Stimulated activated CD4-positive, alpha-beta T cell treated with anti-CD3 and anti-CD28 coated beads, Interleukin-1b, Interleukin-23, amount 100 ng/mL, for 24 hours (primary cell): ENCODE data around the gene GMFB.
"Not testable (repeated sequence)": the region's sequence is repeated elsewhere in the genome, so short reads cannot be mapped to it uniquely, and the experiment has no call there.

Source experiments
- DNase-seq, 4 experiments: peaks; one replicate each; pipeline ENCODE4 v3.0.0-alpha.2; 2020; ENCODE audit warnings: low read depth in 4 of 4, low spot score in 1 of 4

Gene GMFB

DNA sequence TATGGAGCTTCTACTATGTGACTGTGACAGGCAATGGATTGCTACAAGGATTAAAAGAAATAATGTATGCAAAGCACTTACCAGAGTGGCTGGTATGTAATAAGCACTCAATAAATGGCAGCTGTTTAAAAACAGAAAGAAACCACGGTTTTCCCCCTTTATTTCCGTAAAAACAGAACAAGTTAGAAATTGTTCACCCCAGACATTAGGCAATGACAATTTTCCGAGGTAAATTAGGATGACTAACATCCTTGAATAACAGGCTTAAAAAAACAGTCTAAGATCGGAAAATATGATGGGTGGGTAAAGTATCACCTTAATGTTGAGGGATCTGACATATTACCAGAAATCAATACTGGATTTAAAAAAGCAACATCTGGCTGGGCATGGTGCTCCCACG is 26.7 kb downstream of the GMFB start:
- no peak for DNase-seq

- DNase-seq: no peak
These were observed 29.7 kb downstream of the GMFB start for GRCh38 chr14:54459106-54459505.

DNA sequence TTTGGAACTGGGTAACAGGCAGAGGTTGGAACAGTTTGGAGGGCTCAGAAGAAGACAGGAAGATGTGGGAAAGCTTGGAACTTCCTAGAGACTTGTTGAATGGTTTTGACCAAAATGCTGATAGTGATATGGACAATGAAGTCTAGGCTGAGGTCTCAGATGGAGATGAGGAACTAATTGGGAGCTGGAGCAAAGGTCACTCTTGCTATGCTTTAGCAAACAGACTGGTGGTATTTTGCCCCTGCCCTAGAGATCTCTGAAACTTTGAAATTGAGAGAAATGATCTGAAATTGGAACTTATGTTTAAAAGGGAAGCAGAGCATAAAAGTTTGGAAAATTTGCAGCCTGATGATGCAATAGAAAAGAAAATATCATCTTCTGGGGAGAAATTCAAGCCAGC is 30.2 kb downstream of the GMFB start:
- not testable (repeated sequence) for DNase-seq

DNA sequence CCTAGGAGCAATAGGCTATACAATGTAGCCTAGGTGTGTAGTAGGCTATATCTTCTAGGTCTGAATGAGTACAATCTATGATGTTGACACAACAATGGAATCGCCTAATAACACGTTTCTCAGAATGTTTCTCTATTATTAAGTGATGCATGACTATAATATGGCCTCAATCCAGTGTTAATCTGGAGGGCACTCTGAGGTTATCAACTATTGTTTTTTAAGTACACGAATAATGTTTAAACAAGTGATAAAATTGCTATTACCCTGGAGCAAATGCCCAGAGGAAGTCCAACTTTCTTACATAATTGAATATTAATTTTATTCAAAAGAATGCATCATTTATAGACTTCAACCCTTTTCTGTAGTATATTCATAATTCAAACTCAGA is 31.2 kb downstream of the GMFB start:
- DNase-seq: no peak

- DNase-seq: not testable (repeated sequence)
These were observed 31.8 kb downstream of the GMFB start for GRCh38 chr14:54456820-54457608.

- DNase-seq: no peak
These were observed 33.4 kb downstream of the GMFB start for GRCh38 chr14:54455363-54455762.

DNA sequence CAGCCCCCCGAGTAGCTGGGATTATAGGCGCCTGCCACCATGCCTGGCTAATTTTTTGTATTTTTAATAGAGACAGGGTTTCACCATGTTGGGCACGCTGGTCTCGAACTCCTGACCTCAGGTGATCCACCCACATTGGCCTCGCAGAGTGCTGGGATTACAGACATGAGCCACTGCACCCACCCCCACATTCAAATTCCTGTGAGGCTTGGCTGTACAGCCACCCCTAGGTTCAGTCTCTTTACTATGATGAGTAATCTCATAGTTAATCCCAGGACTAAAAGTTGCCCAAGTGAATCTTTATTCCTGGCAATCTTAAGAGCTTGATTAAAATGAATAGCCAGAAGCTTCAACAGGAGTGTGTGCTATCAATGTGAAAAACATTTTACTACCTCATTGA is 34.8 kb downstream of the GMFB start:
- not testable (repeated sequence) for DNase-seq

- DNase-seq: no peak
These were observed 35.5 kb downstream of the GMFB start for GRCh38 chr14:54453252-54453651.

DNA sequence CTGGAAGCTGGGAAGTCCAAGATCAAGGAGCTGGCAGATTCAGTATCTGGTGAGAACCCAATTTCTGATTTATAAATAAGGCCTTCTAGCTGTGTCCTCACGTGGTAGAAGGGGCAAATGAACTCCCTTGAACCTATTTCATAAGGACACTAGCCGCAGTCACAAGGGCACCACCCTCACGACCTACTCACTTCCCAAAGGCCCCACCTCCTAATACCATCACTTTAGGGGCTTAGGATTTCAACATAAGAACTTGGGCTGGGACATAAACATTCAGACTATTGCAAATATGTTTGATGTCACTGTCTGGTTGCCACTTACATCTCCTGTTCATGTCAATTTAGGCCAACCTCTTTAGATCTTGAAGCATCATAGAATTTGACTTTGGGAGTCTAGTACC is 36.8 kb downstream of the GMFB start:
- DNase-seq: no peak

DNA sequence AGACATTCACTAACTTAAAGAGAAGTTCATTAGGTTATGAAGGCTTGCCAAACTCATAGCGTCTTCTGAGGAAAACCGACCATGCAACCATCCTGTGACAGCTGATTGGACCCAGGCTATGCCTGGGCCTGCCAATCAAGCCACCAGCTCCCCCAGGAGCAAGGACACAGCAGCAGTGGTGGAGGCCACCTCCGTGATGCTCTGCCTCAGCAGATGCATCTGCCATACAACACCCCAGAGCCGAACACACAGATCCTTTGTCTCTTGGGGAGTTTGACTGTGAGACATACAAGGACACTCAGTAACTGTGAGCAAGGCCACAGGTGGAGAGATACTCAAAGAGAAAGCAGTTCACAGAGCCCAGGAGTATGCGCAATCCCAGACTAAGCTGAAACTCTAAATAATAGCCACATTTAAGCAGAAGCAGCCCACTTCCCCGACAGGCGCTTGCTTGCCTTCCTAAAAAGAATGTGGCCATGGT is 37.6 kb downstream of the GMFB start:
- DNase-seq: no peak

DNA sequence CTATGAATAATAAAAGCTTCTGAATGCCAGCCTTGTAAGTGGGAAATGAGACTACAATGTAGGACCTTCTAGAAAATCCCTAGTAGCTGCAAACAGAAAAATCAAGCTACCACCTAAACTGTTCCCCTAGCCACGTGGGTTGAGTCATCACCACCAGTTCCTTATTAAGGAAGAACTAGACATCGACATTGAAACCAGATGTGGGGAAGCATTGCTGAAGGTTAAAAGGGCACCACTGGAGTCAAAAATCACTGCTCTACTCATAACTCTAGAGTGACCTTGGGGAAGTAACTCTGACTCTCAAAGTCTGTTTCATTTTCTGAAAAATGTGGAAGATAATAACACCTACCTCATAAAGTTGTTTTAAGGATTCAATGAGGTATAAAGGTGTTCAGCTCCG is 38.2 kb downstream of the GMFB start:
- DNase-seq: no peak

- DNase-seq: no peak
These were observed 41.5 kb downstream of the GMFB start for GRCh38 chr14:54447231-54447692.

- no peak for DNase-seq
These were observed 42.6 kb downstream of the GMFB start for GRCh38 chr14:54446161-54446693.

GRCh38 chr14:54444681-54445080 is 44.1 kb downstream of the GMFB start:
- no peak for DNase-seq

DNA sequence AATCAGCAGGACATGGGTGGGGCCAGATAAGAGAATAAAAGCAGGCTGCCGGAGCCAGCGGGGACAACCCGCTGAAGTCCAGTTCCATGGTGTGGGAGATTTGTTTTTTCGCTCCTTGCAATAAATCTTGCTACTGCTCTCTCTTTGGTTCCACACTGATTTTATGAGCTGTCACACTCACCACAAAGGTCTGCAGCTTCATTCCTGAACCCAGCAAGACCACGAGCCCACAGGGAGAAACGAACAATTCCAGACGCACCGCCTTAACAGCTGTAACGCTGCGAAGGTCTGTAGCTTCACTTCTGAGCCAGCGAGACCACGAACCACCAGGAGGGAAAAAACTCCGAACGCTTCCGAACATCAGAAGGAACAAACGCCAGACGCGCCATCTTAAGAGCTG is 44.8 kb downstream of the GMFB start:
- no peak for DNase-seq

- DNase-seq: not testable (repeated sequence)
These were observed 45.8 kb downstream of the GMFB start for GRCh38 chr14:54442961-54443360.

DNA sequence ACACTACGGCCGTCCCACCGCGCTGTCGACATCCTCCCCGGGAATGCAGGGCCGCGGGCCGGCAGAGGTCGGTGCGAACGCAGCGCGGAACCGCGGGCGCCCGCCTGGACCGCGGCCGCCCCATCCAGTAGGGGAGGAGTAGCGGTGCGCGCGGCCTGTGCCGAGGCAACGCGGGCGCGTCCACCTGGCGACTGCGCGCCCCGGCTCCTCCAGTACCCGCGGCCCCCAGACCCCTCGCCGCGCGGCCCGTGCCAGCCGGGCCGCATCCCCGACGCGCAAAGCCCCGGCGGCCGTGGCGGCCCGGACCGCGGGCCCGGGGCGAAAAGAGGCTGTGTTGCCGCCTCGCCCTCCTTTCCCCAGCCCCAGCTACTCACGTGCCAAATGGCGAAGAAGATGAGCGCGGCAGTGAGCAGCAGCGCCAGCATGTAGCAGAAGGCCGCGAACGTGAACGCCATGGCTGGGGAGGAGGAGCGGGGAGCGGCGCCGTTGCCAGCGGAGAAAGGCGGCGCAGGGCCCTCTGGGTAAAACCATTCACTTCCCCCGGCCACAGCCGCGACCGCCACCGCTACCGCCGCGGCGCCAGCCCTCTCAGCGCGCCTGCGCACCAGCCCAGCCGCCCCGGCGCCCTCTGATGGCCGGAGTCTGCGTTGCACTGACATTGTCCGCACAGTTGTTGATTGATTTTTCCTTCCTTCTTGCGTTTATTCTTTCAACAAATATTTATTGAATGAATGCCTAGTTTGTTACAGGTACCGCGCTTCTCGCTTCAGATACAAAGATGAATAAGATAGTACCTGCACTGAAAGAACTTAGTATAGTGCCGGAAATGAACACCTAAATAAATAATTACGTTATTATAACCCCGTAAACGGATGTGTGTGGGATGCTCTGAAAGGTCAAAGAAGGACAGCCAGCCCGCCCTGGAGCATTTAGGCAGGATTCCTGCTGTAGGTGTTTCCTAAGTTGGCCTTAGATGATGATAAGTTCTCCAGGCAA is 47.6 kb downstream of the GMFB start, which contains the start of gene CNIH1:
TSS of gene CNIH1 (minus strand) at position 502 of the 996 bp plus-strand sequence. CDS start at position 455, 47 bp downstream.
- DNase-seq: peak; percentile 84 to 96 (median 88)

- DNase-seq: no peak
These were observed 48.3 kb downstream of the GMFB start for GRCh38 chr14:54440476-54440872.

GRCh38 chr14:54440037-54440436 is 48.7 kb downstream of the GMFB start:
- no peak for DNase-seq

DNA sequence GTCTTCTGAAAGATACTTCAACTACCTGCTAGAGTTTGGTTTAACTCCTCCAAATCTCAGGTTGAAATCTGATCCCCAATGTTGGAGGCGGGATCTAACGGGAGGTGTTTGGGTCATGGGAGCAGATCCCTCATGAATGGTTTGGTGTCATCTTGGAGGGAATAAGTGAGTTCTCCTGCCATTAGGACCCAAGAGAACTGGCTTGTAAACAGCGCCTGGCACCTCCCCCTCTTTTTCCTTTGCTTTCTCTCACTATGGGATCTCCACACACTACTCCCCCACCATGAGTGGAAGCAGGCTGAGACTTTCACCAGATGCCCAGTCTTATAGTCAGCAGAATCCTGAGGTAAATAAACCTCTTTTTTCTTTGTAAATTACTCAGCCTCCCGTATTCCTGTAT is 50.1 kb downstream of the GMFB start:
- no peak for DNase-seq

DNA sequence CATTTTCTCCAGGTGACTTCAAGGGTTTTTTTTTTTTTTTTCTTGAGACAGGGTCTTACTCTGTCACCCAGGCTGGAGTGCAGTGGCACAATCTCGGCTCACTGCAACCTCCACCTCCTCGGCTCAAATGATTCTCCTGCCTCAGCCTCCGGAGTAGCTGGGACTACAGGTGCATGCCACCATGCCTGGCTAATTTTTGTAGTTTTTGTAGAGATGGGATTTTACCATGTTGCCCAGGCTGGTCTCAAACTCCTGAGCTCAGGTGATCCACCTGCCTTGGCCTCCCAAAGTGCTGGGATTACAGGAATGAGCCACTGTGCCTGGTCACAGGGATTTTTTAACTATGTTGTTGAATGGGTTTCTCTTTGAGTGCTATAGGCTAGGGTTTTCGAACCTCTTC is 50.8 kb downstream of the GMFB start:
- not testable (repeated sequence) for DNase-seq
